HEK293T (cell line): ENCODE data around the gene HNRNPH2.

Experiments used
- SP1 ChIP-seq: fragments of 450-650 bp; IDR thresholded peaks from 2 replicates; pipeline ENCODE4 v1.6.1; 2017
- SUZ12 ChIP-seq: fragments of 450-650 bp; IDR thresholded peaks from 2 replicates; pipeline ENCODE4 v1.6.1; 2016; ENCODE audit warnings: mild to moderate bottlenecking

- TF ChIP-seq SP1 (no peak), SUZ12 (no peak)
Observed at GRCh38 chrX:101377547-101377946, 30.5 kb upstream of the HNRNPH2 start.
